ENCODE data around the gene ACCSL.

DNA sequence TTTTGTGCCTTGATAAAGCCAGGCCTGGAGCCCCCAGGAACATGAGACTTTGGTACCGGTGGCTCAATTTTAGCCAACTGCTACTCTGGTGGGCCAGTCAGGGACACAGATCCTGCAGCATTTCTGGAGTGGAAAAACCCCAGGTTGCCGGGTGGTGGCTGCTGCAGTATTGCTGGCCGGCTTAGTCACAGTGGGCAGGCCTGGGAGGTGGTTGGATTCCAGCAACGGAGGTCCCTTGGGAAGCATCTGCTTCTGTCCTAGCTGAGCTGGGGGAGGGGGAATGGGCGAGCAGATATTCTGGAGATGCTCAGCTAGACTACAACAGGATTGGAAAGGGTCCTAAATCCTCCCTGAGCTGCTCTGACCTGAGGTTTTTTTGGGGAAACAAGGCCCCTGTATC is 31.6 kb upstream of the ACCSL start:
- TF ChIP-seq CTCF (IDR thresholded peaks at IDR 0.05) (no peak), POLR2A (IDR thresholded peaks at IDR 0.05) (no peak)

Measured in tibial nerve (tissue), 3 donors.